ENCODE data around the gene GPS1.

GPS1 gene

DNA sequence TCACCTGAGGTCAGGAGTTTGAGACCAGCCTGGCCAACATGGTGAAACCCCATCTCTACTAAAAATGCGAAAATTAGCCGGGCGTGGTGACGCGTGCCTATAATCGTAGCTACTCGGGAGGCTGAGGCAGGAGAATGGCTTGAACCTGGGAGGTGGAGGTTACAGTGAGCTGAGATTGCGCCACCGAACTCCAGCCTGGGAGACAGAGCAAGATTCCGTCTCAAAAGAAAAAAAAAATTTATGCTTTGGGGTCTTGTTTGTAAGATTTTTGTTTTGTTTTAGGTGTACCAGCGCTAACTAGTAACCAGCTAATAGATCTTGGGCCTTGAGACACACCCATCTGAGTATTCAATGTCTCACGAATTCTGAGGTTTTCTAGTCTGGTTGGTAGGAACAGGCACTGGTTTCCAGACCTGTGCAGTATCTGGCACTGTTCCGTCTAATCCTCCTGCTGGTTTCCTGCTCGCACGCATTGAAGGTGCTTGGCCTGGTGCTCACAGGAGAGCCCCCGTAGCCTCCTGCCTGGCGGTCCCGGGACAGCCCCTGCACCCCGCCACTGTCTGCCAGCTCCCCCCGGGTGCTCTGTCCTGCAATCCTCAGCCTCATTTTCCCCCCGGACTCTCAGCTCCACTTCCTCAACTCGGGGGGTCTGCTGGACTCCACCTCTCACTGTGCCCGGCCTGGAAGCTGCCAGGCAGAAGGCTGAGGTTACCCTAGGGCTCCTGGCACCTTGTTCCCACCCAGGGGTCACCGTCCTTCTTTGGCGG, 24.5 kb downstream of the GPS1 start:
- H3K4me3 ChIP-seq (replicated peaks in 1 of 2; ENCODE audit: low read depth in 2 of 2, low read length in 2 of 2), result no peak overlapping the region
- TF ChIP-seq, protein P1, sequence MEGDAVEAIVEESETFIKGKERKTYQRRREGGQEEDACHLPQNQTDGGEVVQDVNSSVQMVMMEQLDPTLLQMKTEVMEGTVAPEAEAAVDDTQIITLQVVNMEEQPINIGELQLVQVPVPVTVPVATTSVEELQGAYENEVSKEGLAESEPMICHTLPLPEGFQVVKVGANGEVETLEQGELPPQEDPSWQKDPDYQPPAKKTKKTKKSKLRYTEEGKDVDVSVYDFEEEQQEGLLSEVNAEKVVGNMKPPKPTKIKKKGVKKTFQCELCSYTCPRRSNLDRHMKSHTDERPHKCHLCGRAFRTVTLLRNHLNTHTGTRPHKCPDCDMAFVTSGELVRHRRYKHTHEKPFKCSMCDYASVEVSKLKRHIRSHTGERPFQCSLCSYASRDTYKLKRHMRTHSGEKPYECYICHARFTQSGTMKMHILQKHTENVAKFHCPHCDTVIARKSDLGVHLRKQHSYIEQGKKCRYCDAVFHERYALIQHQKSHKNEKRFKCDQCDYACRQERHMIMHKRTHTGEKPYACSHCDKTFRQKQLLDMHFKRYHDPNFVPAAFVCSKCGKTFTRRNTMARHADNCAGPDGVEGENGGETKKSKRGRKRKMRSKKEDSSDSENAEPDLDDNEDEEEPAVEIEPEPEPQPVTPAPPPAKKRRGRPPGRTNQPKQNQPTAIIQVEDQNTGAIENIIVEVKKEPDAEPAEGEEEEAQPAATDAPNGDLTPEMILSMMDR (IDR thresholded peaks at IDR 0.05; ENCODE audit: low read depth, low read length), result no peak
- DNase-seq (ENCODE audit: low read depth in 2 of 2), result no peak

DNA sequence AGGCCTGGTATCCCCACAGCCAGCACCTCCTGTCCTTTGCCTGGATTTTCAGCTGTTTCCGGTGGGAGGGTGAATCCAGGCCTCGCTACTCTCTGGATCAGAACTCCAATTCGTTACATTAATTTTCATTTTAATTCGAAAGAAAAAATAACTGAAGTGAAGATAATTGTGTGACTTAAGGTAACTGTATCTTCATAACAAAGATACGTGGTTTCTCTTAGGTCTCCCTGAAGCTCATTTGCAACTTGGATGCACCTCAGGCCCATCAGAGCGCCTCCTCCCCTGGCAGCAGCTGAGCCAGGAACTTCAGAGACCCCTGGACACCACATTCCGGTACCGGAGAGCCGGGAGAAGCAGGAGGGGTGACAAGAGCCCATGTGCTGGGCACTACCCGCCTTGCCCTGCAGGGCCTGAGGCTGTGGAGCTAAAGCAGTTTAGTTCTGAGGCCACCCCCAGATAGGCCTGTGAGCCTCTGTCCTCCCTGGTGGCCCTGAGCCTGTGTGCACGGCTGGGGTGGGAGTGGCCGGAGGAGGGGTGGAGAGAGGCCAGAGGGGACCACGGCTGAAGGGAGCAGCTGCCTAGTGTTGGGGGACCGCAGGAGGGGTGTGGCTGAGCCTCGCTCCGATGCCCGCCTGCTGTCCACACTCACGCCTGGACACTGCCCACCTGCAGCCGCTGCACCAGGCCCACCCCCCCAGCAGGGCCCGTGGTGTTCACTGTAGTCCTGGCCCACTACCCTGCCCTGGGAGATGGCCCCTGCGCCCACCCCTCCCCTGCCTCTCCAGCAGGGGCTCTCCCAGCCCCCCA, 25.3 kb downstream of the GPS1 start:
- DNase-seq (ENCODE audit: low read depth in 2 of 2), result no peak
- H3K4me3 ChIP-seq (replicated peaks in 1 of 2; ENCODE audit: low read depth in 2 of 2, low read length in 2 of 2), result no peak overlapping the region
- TF ChIP-seq, protein P1 (IDR thresholded peaks at IDR 0.05; ENCODE audit: low read depth, low read length), result no peak

DNA sequence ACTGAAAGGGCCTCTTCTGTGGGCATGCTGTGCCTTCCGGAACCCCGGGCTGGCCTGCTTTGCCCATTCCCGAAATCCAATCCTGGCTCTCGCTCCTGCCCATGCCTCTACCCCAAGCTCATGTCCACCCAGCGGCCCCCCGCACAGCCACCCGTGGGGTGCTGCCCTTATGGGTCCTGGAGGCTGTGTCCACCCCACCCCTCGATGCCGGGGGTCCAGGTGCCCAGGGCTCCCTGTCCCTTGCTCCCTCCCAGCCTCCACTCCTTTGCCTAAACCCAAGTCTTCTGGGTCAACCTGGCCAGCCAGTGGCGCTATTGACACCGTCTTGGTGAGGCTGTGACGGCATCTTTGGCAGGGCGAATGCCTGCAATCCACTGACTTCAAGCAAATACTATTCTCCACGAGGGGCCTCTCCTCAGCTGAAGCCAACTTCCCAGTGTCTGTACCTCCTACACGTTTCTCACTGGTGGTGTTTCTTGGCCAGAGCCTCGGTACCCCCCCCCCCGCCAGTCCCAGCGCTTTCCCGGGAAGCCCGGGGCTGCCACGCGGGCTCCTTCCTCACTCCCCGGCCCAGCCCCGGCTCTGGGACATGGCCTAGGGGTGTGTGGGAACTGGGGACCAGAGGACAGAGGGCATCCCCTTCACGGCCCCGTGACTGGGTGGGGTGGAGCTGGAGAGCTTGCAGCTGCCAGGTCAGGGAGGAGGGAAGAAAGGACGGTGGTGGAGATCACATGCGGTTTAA, 26.1 kb downstream of the GPS1 start:
- DNase-seq (ENCODE audit: low read depth in 2 of 2), result peak in 1 of 2 donors; percentile 54
- TF ChIP-seq, protein P1 (IDR thresholded peaks at IDR 0.05; ENCODE audit: low read depth, low read length), result no peak
- no peak overlapping the region for H3K4me3 ChIP-seq (replicated peaks in 1 of 2; ENCODE audit: low read depth in 2 of 2, low read length in 2 of 2)

DNA sequence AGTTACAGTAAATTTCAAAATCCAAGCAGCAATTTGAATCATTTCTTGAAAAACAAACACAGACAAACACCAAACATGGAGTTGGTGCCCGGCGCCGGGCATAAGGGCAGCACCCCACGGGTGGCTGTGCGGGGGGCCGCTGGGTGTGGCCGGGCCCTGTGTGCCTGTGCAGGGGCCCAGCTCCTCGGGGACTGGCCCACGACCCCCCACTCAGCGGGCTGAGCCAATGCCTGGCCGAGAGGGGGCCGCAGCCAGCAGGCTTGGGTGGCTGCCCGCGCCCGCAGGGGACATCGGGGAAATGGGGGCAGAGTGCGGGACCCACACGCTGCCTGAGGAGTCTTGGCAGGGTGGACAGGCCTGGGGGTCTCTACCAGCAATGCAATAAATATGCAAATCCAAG, 26.7 kb downstream of the GPS1 start:
- TF ChIP-seq, protein P1 (IDR thresholded peaks at IDR 0.05; ENCODE audit: low read depth, low read length), result no peak

DNA sequence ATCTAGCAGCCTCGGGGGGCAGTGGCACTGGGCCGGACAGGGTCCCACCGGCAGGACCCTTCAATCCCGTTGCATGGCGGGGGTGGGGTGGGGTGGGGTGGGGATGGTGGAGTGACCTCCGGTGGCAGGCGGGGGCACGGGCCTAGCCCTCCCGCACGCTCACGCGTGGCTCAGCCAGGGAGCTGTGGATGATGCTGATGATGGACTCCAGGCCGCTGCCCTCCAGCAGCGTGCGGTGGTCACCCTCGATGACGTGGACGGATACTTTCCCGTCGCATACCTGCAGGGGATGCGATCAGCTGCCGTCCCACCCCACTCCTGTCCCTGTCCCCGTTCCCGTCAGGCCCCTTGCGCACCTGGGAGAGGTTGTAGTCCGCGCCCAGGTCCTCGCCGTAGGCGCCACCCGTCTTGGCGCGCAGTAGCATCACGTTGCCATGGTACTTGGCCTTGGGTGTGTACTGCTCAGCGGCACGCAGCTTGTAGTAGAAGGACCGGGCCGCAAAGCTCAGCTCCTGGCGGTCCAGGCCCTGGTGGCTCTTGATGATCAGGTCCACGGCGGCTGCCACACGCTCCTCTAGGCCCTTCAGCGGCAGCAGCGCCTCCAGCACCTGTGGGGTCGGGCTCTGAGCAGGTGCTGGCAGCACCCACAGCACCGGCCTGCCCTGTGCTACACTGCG, 27.4 kb downstream of the GPS1 start:
- TF ChIP-seq, protein P1 (IDR thresholded peaks at IDR 0.05; ENCODE audit: low read depth, low read length), result no peak
- no peak for DNase-seq (ENCODE audit: low read depth in 2 of 2)
- no peak overlapping the region for H3K4me3 ChIP-seq (replicated peaks in 1 of 2; ENCODE audit: low read depth in 2 of 2, low read length in 2 of 2)

More for the DNA sequence above, 26.7 kb downstream of the GPS1 start:
- H3K4me3 ChIP-seq (replicated peaks in 1 of 2; ENCODE audit: low read depth in 2 of 2, low read length in 2 of 2), result no peak overlapping the region
- DNase-seq (ENCODE audit: low read depth in 2 of 2), result no peak

All from cardiac fibroblast (primary cell).